ENCODE data around the gene CSF1. TPM values are rescaled to one million over a fixed set of nuclear protein-coding genes. Genes with fewer than 3 reads are reported as not detected.

The CSF1 gene
- polyA plus RNA-seq, 3 donors: 0.11 to 0.69 (median 0.38) TPM

- Mint-ChIP-seq H3K27ac (no peak overlapping the region), H3K27me3 (ENCODE audit: low read depth in 3 of 3) (peaks cover 0 to 2% (median 2%) of the 10 kb centered on the region in 3 donors), H3K36me3 (no peaks in the 10 kb centered on the region), H3K4me3 (no peak overlapping the region), H3K9me3 (peaks cover 0 to 6% (median 4%) of the 10 kb centered on the region in 7 donors), H3K4me1 (peaks cover 5% of the 10 kb centered on the region)
- no peak overlapping the region for H2AFZ ChIP-seq (ENCODE audit: insufficient read depth, low read depth, low read length, poor library complexity, severe bottlenecking)
- H3K9me3 ChIP-seq (replicated peaks in 1 of 2; ENCODE audit: control insufficient read depth in 1 of 2, insufficient read depth in 1 of 2, low read length in 2 of 2): peaks cover 3 to 5% of the 10 kb centered on the region in 2 donors
- no CpG with 5 or more reads among the region's 3 CpGs for WGBS (ENCODE audit: insufficient coverage)
- H3K4me2 ChIP-seq (replicated peaks; ENCODE audit: extremely low read depth, low read length, poor library complexity, severe bottlenecking): no peak overlapping the region
- H4K20me1 ChIP-seq (ENCODE audit: insufficient read depth, low read length): no peaks in the 10 kb centered on the region
- no peaks in the 10 kb centered on the region for H3K27me3 ChIP-seq (ENCODE audit: control insufficient read depth in 2 of 2, insufficient read depth in 2 of 2, low read length in 2 of 2)
- H3K79me2 ChIP-seq (ENCODE audit: insufficient read depth, low read length): no peaks in the 10 kb centered on the region
- no peak overlapping the region for H3K9ac ChIP-seq (ENCODE audit: insufficient read depth, low read length, poor library complexity, severe bottlenecking)
- no peaks in the 10 kb centered on the region for H3K36me3 ChIP-seq (replicated peaks in 1 of 2; ENCODE audit: control insufficient read depth in 1 of 2, insufficient read depth in 2 of 2, low read length in 2 of 2)
- H3K4me3 ChIP-seq (replicated peaks in 1 of 3; ENCODE audit: low read depth in 2 of 3, low read length in 3 of 3): no peak overlapping the region
- no peak for DNase-seq
- H3K27ac ChIP-seq (ENCODE audit: low read depth in 1 of 2, low read length in 2 of 2): no peak overlapping the region
- H3K4me1 ChIP-seq (ENCODE audit: control insufficient read depth in 1 of 2, insufficient read depth in 2 of 2, low read length in 2 of 2): no peaks in the 10 kb centered on the region
- intact Hi-C loops (cut with micrococcal nuclease): no loop called here
- no peak for TF ChIP-seq CTCF (IDR thresholded peaks at IDR 0.05)
Observed at GRCh38 chr1:109974191-109974590, 63.5 kb downstream of the CSF1 start.

- no peaks in the 10 kb centered on the region for H3K9me3 ChIP-seq (replicated peaks in 1 of 2; ENCODE audit: control insufficient read depth in 1 of 2, insufficient read depth in 1 of 2, low read length in 2 of 2)
- H3K27me3 Mint-ChIP-seq (ENCODE audit: low read depth in 3 of 3): peaks cover 2 to 7% (median 3%) of the 10 kb centered on the region in 3 donors
- H3K4me3 ChIP-seq (replicated peaks in 1 of 3; ENCODE audit: low read depth in 2 of 3, low read length in 3 of 3): no peak overlapping the region
- H3K9me3 Mint-ChIP-seq: no peaks in the 10 kb centered on the region
- H2AFZ ChIP-seq (ENCODE audit: insufficient read depth, low read depth, low read length, poor library complexity, severe bottlenecking): no peak overlapping the region
- intact Hi-C loops (cut with micrococcal nuclease): no loop called here
- H3K4me1 ChIP-seq (ENCODE audit: control insufficient read depth in 1 of 2, insufficient read depth in 2 of 2, low read length in 2 of 2): no peaks in the 10 kb centered on the region
- no peaks in the 10 kb centered on the region for H3K36me3 Mint-ChIP-seq
- H3K4me3 Mint-ChIP-seq: no peak overlapping the region
- H3K27ac Mint-ChIP-seq: no peak overlapping the region
- no peak overlapping the region for H3K27ac ChIP-seq (ENCODE audit: low read depth in 1 of 2, low read length in 2 of 2)
- no peaks in the 10 kb centered on the region for H3K36me3 ChIP-seq (replicated peaks in 1 of 2; ENCODE audit: control insufficient read depth in 1 of 2, insufficient read depth in 2 of 2, low read length in 2 of 2)
- no peaks in the 10 kb centered on the region for H3K27me3 ChIP-seq (ENCODE audit: control insufficient read depth in 2 of 2, insufficient read depth in 2 of 2, low read length in 2 of 2)
- no peaks in the 10 kb centered on the region for H4K20me1 ChIP-seq (ENCODE audit: insufficient read depth, low read length)
- WGBS (ENCODE audit: insufficient coverage): 100% methylated on average over 1 of the region's 3 CpGs
- no peak overlapping the region for H3K4me2 ChIP-seq (replicated peaks; ENCODE audit: extremely low read depth, low read length, poor library complexity, severe bottlenecking)
- no peak for DNase-seq
- no peak overlapping the region for H3K9ac ChIP-seq (ENCODE audit: insufficient read depth, low read length, poor library complexity, severe bottlenecking)
- TF ChIP-seq CTCF (IDR thresholded peaks at IDR 0.05): no peak
- peaks cover 4% of the 10 kb centered on the region for H3K4me1 Mint-ChIP-seq
- no peaks in the 10 kb centered on the region for H3K79me2 ChIP-seq (ENCODE audit: insufficient read depth, low read length)
Observed at GRCh38 chr1:109975718-109976117, 65.1 kb downstream of the CSF1 start.

Data from CD14-positive monocyte (primary cell).